Measurements from ENCODE around the gene ATP6V0C. TPM values are rescaled to one million over a fixed set of nuclear protein-coding genes. Genes with fewer than 3 reads are reported as not detected.

Gene ATP6V0C
- polyA plus RNA-seq, 1 experiment = 11.0 TPM

DNA sequence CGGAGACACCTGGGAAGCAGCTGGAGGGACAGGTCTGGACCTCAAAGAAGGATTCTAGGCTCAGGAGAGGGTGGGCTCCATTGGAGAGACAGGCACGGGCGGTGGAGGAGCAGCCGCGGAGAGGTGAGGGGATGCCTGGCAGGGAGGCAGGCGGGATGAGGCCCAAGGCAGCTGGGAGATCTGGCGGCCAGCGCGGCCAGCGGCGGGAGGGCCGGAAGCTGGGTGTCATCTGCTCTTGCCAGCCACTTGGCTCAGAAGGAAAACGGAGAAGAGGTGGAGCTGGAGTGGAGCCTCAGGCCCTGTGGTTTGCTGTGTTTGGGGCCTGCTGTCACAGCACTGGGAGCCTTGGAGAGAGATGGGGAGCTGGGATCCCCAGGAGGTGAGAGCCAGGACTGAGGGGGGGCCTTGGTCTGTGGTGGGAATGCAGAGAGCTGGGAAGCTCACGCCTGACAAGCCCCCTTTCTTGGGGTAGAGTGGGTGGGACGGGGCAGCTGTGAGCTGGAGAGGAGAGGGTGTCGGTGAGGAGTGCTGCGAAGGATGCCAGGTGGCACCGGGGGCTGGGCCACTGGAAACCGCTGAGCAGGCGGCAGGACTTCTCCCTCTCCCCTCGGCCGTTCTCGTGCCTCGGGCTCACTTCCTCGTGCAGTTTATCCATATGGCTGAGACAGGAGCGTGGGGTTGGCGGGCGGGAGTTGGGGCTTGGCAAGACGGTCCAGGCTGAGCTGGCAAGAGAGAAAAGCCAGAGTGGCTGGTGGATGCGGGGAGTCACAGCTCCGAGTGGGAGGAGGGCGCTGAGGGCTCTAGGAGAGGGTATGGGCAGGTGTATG lies 30.8 kb upstream of the ATP6V0C start:
- peak overlapping the region; percentile 68 for H3K27ac ChIP-seq (ENCODE audit: low read depth, low read length)
- DNase-seq (ENCODE audit: low read depth, low spot score) = no peak
- H3K9me3 ChIP-seq (ENCODE audit: control insufficient read depth, insufficient read depth, low read length) = no peaks in the 10 kb centered on the region
- ChIA-PET CTCF (interaction anchor here (0.9 to 3.8 kb wide), 2 partner anchors 8 to 19 kb away, joined by 3 to 30 read pairs; partner anchors contain the start of gene TBC1D24), POLR2A (interaction anchor here (0.7 to 0.9 kb wide), 3 partner anchors 13 to 328 kb away, joined by 3 to 4 read pairs (median 3); no protein-coding TSS in a partner anchor)
- TF ChIP-seq, protein P1, sequence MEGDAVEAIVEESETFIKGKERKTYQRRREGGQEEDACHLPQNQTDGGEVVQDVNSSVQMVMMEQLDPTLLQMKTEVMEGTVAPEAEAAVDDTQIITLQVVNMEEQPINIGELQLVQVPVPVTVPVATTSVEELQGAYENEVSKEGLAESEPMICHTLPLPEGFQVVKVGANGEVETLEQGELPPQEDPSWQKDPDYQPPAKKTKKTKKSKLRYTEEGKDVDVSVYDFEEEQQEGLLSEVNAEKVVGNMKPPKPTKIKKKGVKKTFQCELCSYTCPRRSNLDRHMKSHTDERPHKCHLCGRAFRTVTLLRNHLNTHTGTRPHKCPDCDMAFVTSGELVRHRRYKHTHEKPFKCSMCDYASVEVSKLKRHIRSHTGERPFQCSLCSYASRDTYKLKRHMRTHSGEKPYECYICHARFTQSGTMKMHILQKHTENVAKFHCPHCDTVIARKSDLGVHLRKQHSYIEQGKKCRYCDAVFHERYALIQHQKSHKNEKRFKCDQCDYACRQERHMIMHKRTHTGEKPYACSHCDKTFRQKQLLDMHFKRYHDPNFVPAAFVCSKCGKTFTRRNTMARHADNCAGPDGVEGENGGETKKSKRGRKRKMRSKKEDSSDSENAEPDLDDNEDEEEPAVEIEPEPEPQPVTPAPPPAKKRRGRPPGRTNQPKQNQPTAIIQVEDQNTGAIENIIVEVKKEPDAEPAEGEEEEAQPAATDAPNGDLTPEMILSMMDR (IDR thresholded peaks at IDR 0.05; ENCODE audit: low read depth, low read length) = no peak
- no peaks in the 10 kb centered on the region for H3K27me3 ChIP-seq (ENCODE audit: control insufficient read depth, insufficient read depth, low read length)
- H3K4me3 ChIP-seq (ENCODE audit: low read depth, low read length) = peak overlapping the region; percentile 33

DNA sequence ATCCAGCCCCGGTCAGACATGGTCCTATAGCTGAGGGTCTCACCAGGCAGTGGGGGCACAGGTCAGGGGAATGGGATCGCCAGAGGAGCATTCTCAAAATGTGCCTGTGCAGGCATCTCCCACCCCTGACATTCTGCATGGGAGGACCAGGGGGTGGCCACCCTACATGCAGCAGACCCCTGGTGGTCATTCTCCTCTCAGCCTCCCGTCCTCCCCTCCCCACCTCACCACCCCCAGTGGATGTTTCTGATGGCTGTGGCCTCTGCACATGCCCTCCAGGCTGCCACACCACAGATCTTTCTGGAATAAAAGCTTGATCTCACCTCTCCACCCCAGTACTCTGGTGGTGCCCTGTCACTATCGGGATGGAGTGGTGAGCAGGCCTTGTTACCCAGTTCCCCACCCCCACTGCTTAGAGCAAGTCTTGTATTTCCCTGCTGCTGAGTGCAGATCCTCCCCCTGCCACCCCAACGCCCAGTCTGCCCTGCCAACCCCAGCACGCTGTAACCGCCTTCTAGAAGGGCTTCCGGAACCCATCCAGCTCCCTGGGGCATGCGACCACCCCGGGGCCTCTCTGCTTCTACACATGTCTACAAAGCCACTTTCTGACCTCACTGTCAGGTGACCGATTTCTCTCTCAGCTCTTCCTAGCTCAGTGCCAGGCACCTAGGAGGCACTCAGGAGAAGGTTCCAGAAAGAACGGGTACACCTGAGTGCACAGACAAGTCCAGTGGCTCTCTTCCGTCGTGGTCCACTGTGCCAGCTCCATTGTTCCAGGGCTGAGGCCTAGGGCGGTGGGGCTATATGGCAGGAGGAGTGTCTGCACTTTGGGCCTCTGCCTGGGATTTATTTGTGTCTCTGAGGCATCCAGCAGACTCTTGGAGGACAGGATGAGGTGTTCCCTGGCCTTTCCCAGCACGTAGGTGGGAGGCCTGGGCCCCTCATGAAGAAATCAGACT lies 29.5 kb upstream of the ATP6V0C start:
- ChIA-PET POLR2A (no interaction called here), CTCF (interaction anchor here (3.8 kb wide), 1 partner anchor 17 kb away, joined by 30 read pairs; no protein-coding TSS in a partner anchor)
- DNase-seq (ENCODE audit: low read depth, low spot score) = no peak
- no peaks in the 10 kb centered on the region for H3K27me3 ChIP-seq (ENCODE audit: control insufficient read depth, insufficient read depth, low read length)
- no peak overlapping the region for H3K27ac ChIP-seq (ENCODE audit: low read depth, low read length)
- TF ChIP-seq, protein P1 (IDR thresholded peaks at IDR 0.05; ENCODE audit: low read depth, low read length) = no peak
- no peak overlapping the region for H3K4me3 ChIP-seq (ENCODE audit: low read depth, low read length)
- no peaks in the 10 kb centered on the region for H3K9me3 ChIP-seq (ENCODE audit: control insufficient read depth, insufficient read depth, low read length)

GRCh38 chr16:2484898-2485508 lies 28.7 kb upstream of the ATP6V0C start:
- TF ChIP-seq, protein P1 (IDR thresholded peaks at IDR 0.05; ENCODE audit: low read depth, low read length) = no peak
- Histone ChIP-seq H3K27me3 (ENCODE audit: control insufficient read depth, insufficient read depth, low read length) (no peaks in the 10 kb centered on the region), H3K4me3 (ENCODE audit: low read depth, low read length) (no peak overlapping the region), H3K9me3 (ENCODE audit: control insufficient read depth, insufficient read depth, low read length) (no peaks in the 10 kb centered on the region), H3K27ac (ENCODE audit: low read depth, low read length) (no peak overlapping the region)
- POLR2A ChIA-PET = no interaction called here
- CTCF ChIA-PET = interaction anchor here (0.7 to 3.8 kb wide), 2 partner anchors 10 to 16 kb away, joined by 3 to 30 read pairs; partner anchors contain the start of gene TBC1D24
- no peak for DNase-seq (ENCODE audit: low read depth, low spot score)

GRCh38 chr16:2485811-2486507 lies 27.8 kb upstream of the ATP6V0C start:
- Histone ChIP-seq H3K27ac (ENCODE audit: low read depth, low read length) (no peak overlapping the region), H3K4me3 (ENCODE audit: low read depth, low read length) (no peak overlapping the region), H3K9me3 (ENCODE audit: control insufficient read depth, insufficient read depth, low read length) (no peaks in the 10 kb centered on the region), H3K27me3 (ENCODE audit: control insufficient read depth, insufficient read depth, low read length) (no peaks in the 10 kb centered on the region)
- TF ChIP-seq, protein P1 (IDR thresholded peaks at IDR 0.05; ENCODE audit: low read depth, low read length) = no peak
- ChIA-PET POLR2A (interaction anchor here (0.5 kb wide), 1 partner anchor 39 kb away, joined by 4 read pairs; no protein-coding TSS in a partner anchor), CTCF (interaction anchor here (0.7 to 3.8 kb wide), 3 partner anchors 11 to 16 kb away, joined by 3 to 30 read pairs (median 6); partner anchors contain the start of gene TBC1D24)
- no peak for DNase-seq (ENCODE audit: low read depth, low spot score)

Data from AG04450 (cell line).